H1 (cell line): ENCODE results near the gene DMBT1. TPM values are rescaled to one million over a fixed set of nuclear protein-coding genes. Genes with fewer than 3 reads are reported as not detected.

Source experiments
- HDAC2 ChIP-seq, 2 experiments: fragments of 300-600 bp in 1 of 2; sonication (generic) in 1 of 2; IDR thresholded peaks; 2 replicates each; pipeline ENCODE4 v1.6.1; 2011 to 2012; ENCODE audit warnings: low read depth in 2 of 2, low read length in 2 of 2, mild to moderate bottlenecking in 2 of 2, moderate library complexity in 2 of 2, borderline replicate concordance in 1 of 2, inconsistent platforms in 1 of 2
- JUND ChIP-seq: IDR thresholded peaks from 2 replicates; pipeline ENCODE4 v1.6.1; 2011; ENCODE audit warnings: mild to moderate bottlenecking, improper control_type of control experiment, low read length
- RAD21 ChIP-seq, 2 experiments: IDR thresholded peaks in 1 of 2; conservative IDR thresholded peaks in 1 of 2; 2 replicates each; pipeline ENCODE4 v1.6.1; 2011; ENCODE audit warnings: low read depth in 2 of 2, low read length in 2 of 2, improper control_type of control experiment in 1 of 2, inconsistent platforms in 1 of 2, mild to moderate bottlenecking in 1 of 2, moderate library complexity in 1 of 2
- polyA plus RNA-seq, 7 experiments: library from polyadenylated mRNA; depleted of rRNA in 3 of 7; stranded (reverse) in 5 of 7; unstranded in 2 of 7; fragments of >200 nt in 5 of 7; fragments of 200-250 nt in 2 of 7; gene quantifications; 1 replicate in 5 of 7; 2 replicates in 1 of 7; 4 replicates in 1 of 7; pipeline versions ENCODE4 v1.2.1 to v1.2.3, GENCODE V29; 2011 to 2013; ENCODE audit warnings: missing spikeins in 2 of 7, mixed read lengths in 2 of 7
- total RNA-seq: library from RNA; stranded (reverse); fragmentation: NEBNext Ultra II Directional; extraction: Animal tissue kit (Norgen Biotek cat#: 25700); gene quantifications from 2 replicates; pipeline ENCODE4 v1.2.1, GENCODE V29; 2021
- TF ChIP-seq, protein P1 (sequence below): fragments of 300-600 bp; sonication (generic); IDR thresholded peaks from 2 replicates; pipeline ENCODE4 v1.7.1; 2012; ENCODE audit warnings: low read length, moderate library complexity, mild to moderate bottlenecking, inconsistent platforms; ENCODE audit not compliant: insufficient replicate concordance

DMBT1 gene
- total and polyA plus RNA-seq, 2 of the 8 experiments (the other 6 are each of a cell fraction or from before 2014, with no cell fraction given), result 0.03 TPM; not detected in 1

- TF ChIP-seq, protein P1, sequence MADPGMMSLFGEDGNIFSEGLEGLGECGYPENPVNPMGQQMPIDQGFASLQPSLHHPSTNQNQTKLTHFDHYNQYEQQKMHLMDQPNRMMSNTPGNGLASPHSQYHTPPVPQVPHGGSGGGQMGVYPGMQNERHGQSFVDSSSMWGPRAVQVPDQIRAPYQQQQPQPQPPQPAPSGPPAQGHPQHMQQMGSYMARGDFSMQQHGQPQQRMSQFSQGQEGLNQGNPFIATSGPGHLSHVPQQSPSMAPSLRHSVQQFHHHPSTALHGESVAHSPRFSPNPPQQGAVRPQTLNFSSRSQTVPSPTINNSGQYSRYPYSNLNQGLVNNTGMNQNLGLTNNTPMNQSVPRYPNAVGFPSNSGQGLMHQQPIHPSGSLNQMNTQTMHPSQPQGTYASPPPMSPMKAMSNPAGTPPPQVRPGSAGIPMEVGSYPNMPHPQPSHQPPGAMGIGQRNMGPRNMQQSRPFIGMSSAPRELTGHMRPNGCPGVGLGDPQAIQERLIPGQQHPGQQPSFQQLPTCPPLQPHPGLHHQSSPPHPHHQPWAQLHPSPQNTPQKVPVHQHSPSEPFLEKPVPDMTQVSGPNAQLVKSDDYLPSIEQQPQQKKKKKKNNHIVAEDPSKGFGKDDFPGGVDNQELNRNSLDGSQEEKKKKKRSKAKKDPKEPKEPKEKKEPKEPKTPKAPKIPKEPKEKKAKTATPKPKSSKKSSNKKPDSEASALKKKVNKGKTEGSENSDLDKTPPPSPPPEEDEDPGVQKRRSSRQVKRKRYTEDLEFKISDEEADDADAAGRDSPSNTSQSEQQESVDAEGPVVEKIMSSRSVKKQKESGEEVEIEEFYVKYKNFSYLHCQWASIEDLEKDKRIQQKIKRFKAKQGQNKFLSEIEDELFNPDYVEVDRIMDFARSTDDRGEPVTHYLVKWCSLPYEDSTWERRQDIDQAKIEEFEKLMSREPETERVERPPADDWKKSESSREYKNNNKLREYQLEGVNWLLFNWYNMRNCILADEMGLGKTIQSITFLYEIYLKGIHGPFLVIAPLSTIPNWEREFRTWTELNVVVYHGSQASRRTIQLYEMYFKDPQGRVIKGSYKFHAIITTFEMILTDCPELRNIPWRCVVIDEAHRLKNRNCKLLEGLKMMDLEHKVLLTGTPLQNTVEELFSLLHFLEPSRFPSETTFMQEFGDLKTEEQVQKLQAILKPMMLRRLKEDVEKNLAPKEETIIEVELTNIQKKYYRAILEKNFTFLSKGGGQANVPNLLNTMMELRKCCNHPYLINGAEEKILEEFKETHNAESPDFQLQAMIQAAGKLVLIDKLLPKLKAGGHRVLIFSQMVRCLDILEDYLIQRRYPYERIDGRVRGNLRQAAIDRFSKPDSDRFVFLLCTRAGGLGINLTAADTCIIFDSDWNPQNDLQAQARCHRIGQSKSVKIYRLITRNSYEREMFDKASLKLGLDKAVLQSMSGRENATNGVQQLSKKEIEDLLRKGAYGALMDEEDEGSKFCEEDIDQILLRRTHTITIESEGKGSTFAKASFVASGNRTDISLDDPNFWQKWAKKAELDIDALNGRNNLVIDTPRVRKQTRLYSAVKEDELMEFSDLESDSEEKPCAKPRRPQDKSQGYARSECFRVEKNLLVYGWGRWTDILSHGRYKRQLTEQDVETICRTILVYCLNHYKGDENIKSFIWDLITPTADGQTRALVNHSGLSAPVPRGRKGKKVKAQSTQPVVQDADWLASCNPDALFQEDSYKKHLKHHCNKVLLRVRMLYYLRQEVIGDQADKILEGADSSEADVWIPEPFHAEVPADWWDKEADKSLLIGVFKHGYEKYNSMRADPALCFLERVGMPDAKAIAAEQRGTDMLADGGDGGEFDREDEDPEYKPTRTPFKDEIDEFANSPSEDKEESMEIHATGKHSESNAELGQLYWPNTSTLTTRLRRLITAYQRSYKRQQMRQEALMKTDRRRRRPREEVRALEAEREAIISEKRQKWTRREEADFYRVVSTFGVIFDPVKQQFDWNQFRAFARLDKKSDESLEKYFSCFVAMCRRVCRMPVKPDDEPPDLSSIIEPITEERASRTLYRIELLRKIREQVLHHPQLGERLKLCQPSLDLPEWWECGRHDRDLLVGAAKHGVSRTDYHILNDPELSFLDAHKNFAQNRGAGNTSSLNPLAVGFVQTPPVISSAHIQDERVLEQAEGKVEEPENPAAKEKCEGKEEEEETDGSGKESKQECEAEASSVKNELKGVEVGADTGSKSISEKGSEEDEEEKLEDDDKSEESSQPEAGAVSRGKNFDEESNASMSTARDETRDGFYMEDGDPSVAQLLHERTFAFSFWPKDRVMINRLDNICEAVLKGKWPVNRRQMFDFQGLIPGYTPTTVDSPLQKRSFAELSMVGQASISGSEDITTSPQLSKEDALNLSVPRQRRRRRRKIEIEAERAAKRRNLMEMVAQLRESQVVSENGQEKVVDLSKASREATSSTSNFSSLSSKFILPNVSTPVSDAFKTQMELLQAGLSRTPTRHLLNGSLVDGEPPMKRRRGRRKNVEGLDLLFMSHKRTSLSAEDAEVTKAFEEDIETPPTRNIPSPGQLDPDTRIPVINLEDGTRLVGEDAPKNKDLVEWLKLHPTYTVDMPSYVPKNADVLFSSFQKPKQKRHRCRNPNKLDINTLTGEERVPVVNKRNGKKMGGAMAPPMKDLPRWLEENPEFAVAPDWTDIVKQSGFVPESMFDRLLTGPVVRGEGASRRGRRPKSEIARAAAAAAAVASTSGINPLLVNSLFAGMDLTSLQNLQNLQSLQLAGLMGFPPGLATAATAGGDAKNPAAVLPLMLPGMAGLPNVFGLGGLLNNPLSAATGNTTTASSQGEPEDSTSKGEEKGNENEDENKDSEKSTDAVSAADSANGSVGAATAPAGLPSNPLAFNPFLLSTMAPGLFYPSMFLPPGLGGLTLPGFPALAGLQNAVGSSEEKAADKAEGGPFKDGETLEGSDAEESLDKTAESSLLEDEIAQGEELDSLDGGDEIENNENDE, result no peak
- TF ChIP-seq HDAC2 (IDR thresholded peaks at IDR 0.05; ENCODE audit: borderline replicate concordance in 1 of 2, low read depth in 2 of 2, low read length in 2 of 2) (no peak), JUND (no peak), RAD21 (IDR thresholded peaks at IDR 0.05 in 1 of 2, conservative IDR thresholded peaks at IDR 0.05 in 1 of 2; ENCODE audit: low read depth in 2 of 2, low read length in 2 of 2) (no peak)
Measured at GRCh38 chr10:122656741-122657140, 96.2 kb downstream of the DMBT1 start (continued).
